Measurements from ENCODE around the gene CACNB3. TPM values are rescaled to one million over a fixed set of nuclear protein-coding genes. Genes with fewer than 3 reads are reported as not detected.

The CACNB3 gene
- total RNA-seq, 1 experiment from 2014 or later = 4.6 TPM

DNA sequence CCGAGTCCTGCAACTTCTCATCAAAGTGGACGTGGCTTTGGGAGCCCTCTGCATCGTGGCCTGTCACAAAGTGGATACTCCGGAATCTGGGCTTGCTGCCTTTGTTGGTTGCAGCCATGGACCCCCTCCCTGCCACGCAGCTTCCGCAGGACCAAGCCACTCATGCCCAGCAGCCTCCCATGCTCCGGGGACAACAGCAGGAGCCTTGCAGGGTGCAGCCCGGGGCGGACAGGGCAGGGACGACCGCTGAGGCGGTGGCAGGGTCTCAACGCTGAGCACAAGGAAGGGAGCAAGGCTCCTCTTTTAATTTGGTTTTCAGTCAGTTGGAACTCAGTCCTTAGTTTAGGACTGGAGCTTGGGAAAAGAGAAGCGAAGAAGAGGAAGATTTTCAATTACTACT lies 17.3 kb upstream of the CACNB3 start:
- Histone ChIP-seq H3K27me3 (ENCODE audit: control insufficient read depth, insufficient read depth, low read length) (no peaks in the 10 kb centered on the region; the same call in 1 of the 2 replicates), H3K36me3 (replicated peaks; ENCODE audit: control insufficient read depth, insufficient read depth, low read length) (no peaks in the 10 kb centered on the region), H3K4me3 (ENCODE audit: insufficient read depth, low read depth, low read length) (no peak overlapping the region)
- DNase-seq = peak; percentile 33

DNA sequence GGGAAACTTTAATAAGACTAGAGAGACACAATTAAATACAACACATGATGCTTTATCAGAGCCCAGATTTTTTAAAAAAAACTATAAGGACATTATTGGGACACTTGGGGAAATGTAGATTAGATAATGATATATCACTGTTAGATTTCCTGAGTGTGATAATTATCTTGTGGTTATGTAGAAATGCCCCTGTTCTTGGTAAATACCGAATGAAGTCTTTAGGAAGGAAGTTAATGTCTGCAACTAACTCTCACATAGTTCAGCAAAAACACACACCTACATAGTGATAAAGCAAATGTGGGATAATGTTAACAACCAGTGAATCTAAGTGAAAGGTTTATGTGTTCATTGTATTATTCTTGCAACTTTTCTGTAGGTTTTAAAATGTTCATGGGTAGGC lies 14.6 kb upstream of the CACNB3 start:
- DNase-seq = no peak
- no peaks in the 10 kb centered on the region; the same call in 1 of the 2 replicates for H3K27me3 ChIP-seq (ENCODE audit: control insufficient read depth, insufficient read depth, low read length)
- no peak overlapping the region for H3K4me3 ChIP-seq (ENCODE audit: insufficient read depth, low read depth, low read length)
- no peaks in the 10 kb centered on the region for H3K36me3 ChIP-seq (replicated peaks; ENCODE audit: control insufficient read depth, insufficient read depth, low read length)

DNA sequence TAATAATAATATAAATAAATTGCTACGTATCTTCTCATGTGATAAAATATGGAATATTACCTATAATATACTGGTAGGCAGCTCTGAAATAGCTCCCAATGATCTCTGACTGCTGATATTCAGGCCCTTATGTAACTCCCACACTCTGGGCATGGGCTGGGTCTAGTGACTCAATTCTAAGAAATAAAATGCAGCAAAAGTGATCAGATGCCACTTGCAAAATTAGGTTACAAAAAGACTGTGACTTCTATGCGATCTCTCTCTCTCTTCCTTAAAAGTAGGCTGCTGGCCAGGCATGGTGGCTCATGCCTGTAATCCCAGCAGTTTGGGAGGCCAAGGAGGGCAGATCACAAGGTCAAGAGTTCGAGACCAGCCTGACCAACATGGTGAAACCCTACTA lies 10.3 kb upstream of the CACNB3 start:
- H3K4me3 ChIP-seq (ENCODE audit: insufficient read depth, low read depth, low read length) = no peak overlapping the region
- no peaks in the 10 kb centered on the region for H3K36me3 ChIP-seq (replicated peaks; ENCODE audit: control insufficient read depth, insufficient read depth, low read length)
- no peak for DNase-seq
- peaks cover 14% of the 10 kb centered on the region for H3K27me3 ChIP-seq (ENCODE audit: control insufficient read depth, insufficient read depth, low read length)

DNA sequence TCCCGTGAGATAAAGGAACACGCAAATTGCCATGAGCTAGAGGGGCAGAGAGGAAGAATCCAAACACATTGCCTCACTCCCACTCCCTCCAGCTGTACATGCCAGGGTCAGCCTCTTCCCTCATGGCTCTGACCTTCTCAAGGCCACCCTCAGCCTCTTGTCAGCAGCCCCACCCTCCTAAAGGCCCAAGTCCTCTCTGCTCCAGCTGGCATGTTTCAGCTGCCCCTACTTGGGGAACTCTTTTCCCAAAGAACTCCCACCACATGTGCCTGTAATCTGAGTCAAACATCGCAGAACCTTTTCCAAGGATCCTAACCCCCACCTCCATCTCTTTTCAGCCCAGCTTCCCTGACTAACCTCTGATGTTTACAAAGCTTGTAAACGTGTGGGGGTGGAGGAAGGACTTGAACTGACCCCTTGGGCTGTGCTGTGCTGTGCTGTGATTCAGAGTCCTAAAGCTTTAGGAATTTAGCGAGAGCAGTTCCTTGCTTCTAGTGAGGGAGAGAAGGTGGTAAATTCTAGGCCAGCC lies 7.3 kb upstream of the CACNB3 start:
- Histone ChIP-seq H3K27me3 (ENCODE audit: control insufficient read depth, insufficient read depth, low read length) (peaks cover 26% of the 10 kb centered on the region), H3K4me3 (ENCODE audit: insufficient read depth, low read depth, low read length) (no peak overlapping the region), H3K36me3 (replicated peaks; ENCODE audit: control insufficient read depth, insufficient read depth, low read length) (no peaks in the 10 kb centered on the region)
- no peak for DNase-seq

DNA sequence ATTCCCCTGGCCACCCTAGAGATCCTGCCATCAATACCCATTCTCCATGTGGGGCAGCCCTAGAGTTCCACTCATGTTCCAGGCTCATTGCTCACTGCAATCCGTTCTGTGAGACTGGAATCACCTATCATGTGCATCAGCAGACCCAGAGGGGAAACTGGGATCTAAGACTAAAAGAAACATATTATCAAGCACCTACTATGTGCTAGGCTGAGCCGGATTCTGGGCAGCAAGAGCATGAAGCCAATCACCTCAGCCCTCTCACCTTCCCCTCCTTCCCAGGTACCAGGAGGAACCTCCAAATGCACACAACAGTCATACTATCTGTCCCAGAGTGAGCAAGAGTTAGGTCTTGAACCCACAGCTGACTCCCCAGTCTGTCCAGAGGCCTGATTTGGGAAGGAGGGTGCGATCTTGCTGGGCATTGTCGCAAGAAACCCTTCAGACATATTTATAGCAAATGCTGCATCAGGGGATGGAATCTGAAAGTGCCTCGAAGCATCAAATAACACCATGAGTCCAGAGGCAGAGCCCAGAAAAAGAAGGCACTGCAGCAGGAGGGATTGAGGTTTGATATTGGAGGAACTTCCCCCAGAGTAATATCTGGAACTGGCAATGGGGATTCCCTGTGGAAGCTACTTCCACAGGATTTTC lies 6.7 kb upstream of the CACNB3 start:
- Histone ChIP-seq H3K27me3 (ENCODE audit: control insufficient read depth, insufficient read depth, low read length) (peaks cover 32% of the 10 kb centered on the region), H3K4me3 (ENCODE audit: insufficient read depth, low read depth, low read length) (no peak overlapping the region), H3K36me3 (replicated peaks; ENCODE audit: control insufficient read depth, insufficient read depth, low read length) (no peaks in the 10 kb centered on the region)
- no peak for DNase-seq

DNA sequence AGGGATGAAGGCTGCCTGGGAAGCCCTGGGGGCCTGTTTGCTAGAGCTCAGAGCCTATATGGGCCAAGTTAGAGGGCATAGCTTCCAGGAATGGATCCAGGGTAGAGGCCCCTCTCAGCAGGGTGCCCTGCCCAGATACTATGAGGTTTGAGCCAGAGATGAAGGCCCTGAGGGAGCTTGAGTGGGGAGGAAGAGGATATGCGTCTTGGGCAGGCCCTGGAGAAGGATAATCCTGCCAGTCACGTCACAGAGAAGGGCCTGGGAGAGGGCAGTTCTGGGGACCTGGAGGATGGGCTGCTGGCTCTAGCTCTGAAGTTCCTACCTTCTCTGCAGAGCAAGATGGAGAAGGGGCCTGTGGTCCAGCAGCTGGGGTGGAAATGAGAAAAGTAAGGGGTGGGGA lies 5.9 kb upstream of the CACNB3 start:
- no peak for DNase-seq
- Histone ChIP-seq H3K4me3 (ENCODE audit: insufficient read depth, low read depth, low read length) (no peak overlapping the region), H3K36me3 (replicated peaks; ENCODE audit: control insufficient read depth, insufficient read depth, low read length) (no peaks in the 10 kb centered on the region), H3K27me3 (ENCODE audit: control insufficient read depth, insufficient read depth, low read length) (peaks cover 40% of the 10 kb centered on the region)

GRCh38 chr12:48813465-48814261 lies 4.6 kb upstream of the CACNB3 start:
- Histone ChIP-seq H3K27me3 (ENCODE audit: control insufficient read depth, insufficient read depth, low read length) (peaks cover 49% of the 10 kb centered on the region), H3K36me3 (replicated peaks; ENCODE audit: control insufficient read depth, insufficient read depth, low read length) (no peaks in the 10 kb centered on the region), H3K4me3 (ENCODE audit: insufficient read depth, low read depth, low read length) (peak overlapping the region; percentile 80)
- DNase-seq = peak; percentile 87

DNA sequence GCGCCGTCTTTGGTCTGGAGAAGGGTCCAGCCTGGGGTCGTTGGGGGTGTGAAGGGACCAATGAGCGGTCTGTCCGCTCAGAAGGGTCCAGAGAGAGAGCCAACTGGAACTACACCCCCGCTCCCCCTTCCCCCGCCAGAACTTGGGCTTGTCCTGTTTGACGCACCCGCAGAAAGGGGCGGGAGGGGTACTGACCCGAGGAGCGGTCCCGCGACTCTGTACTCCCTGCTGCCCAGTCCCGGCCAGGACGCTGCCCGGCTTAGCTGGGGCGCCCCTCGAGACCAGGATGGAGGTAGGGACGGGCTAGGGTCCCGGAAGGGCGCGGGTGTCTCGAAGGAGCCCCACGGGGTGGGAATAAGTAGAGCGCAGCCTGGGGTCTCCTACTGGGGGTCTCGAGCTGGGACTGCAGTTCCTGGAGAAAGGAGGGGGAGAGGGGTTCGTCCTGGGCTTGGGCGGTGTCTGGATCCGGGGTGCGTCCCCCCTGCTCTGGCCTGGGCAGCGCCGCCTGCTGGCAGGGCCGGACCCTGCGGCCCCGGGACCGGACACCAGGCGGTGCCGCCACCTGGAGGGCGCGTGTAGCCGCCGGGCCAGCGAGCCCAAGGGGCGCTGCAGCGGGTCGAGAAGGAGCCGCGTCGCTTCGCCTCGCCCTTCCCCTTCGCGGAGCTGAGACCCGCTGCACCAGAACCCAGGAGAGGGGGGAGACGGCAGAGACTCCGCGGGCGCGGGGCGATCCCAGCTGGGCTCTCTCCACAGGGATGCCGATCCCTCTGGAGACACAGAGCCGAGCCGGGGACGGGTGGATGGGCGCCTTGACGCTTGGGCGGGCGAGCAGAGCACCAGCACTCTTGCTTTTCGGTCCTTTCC lies 3.8 kb upstream of the CACNB3 start:
- Histone ChIP-seq H3K4me3 (ENCODE audit: insufficient read depth, low read depth, low read length) (peak overlapping the region; percentile 80), H3K36me3 (replicated peaks; ENCODE audit: control insufficient read depth, insufficient read depth, low read length) (no peaks in the 10 kb centered on the region), H3K27me3 (ENCODE audit: control insufficient read depth, insufficient read depth, low read length) (peaks cover 57% of the 10 kb centered on the region)
- peak; percentile 95 for DNase-seq

GRCh38 chr12:48815126-48816110 lies 2.9 kb upstream of the CACNB3 start:
- H3K36me3 ChIP-seq (replicated peaks; ENCODE audit: control insufficient read depth, insufficient read depth, low read length) = no peaks in the 10 kb centered on the region
- H3K4me3 ChIP-seq (ENCODE audit: insufficient read depth, low read depth, low read length) = peak overlapping the region; percentile 80
- H3K27me3 ChIP-seq (ENCODE audit: control insufficient read depth, insufficient read depth, low read length) = peaks cover 66% of the 10 kb centered on the region
- DNase-seq = peak; percentile 91

GRCh38 chr12:48816143-48816854 lies 2.0 kb upstream of the CACNB3 start:
- no peaks in the 10 kb centered on the region for H3K36me3 ChIP-seq (replicated peaks; ENCODE audit: control insufficient read depth, insufficient read depth, low read length)
- no peak overlapping the region for H3K4me3 ChIP-seq (ENCODE audit: insufficient read depth, low read depth, low read length)
- H3K27me3 ChIP-seq (ENCODE audit: control insufficient read depth, insufficient read depth, low read length) = peaks cover 66% of the 10 kb centered on the region
- DNase-seq = no peak

DNA sequence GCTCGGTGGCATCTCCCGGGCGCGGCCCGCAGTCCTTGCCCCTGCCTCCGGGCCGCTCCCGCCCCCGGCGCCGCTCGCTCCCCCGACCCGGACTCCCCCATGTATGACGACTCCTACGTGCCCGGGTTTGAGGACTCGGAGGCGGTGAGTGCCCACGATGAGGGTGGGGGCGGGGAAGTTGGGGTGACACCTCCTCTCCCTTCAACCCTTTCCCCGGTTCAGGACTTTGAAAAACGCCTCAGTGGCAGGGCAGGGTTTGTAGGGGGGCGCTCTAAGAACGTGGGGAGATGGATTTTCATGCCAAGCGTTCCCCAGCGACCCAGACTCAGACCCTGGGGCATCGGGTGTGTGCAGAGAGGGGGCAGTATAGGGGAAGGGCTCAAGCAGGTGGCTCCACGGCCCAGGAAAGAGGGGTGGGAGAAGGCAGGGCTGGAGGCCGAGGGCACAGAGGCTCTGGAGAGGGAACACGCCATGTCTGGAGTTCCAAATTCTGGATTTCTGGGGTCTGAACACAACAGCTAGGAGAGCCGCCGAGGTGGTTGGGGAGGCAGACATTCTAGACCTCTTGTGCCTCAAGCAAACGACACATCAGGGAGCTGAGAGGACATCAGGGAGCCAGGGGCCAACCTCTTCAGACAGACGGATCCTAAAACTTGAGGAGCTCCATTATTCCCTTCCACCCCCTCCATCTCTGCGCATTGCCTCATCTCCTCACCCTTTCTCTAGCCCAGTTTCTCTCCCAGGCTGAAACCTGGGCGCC lies 715 bp downstream of the CACNB3 start:
- no peak for DNase-seq
- peaks cover 58% of the 10 kb centered on the region for H3K27me3 ChIP-seq (ENCODE audit: control insufficient read depth, insufficient read depth, low read length)
- H3K36me3 ChIP-seq (replicated peaks; ENCODE audit: control insufficient read depth, insufficient read depth, low read length) = no peaks in the 10 kb centered on the region
- H3K4me3 ChIP-seq (ENCODE audit: insufficient read depth, low read depth, low read length) = peak overlapping the region; percentile 63

DNA sequence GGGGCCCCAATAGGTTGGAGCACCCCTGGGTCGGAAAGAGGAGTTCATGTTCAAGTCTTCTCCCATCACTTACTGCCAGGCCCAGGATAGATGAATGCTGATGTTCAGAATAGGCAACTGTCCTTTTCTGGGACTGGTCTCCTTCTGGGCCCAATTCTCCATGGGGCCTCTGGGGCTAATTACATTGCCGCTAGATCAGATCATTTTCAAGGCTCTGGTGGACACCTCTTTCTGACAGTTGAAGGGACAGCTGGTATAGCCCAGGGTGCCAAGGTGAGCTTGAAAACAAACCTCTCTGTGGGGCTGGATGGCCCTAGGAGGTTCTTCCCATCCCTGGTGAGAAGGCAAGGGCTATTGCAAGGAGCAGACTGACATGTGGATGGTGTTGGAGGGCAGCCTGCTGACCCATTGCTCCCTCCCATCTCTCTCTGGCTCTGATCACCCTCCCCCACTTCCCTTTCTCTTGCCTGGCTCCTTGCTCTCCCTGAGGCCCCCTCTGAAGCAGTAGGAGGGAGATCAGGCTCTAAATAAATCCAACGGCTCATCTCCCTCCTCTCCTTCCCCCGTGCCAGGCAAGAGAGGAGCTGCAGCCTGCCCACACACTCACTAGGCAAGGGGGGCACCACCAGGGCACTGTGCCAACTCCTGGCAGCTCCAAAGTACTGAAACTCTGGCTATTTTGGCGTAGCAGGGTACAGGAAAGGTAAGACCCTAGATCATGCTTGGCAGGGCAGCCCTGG lies 1.9 kb downstream of the CACNB3 start:
- Histone ChIP-seq H3K36me3 (replicated peaks; ENCODE audit: control insufficient read depth, insufficient read depth, low read length) (no peaks in the 10 kb centered on the region), H3K4me3 (ENCODE audit: insufficient read depth, low read depth, low read length) (no peak overlapping the region), H3K27me3 (ENCODE audit: control insufficient read depth, insufficient read depth, low read length) (peaks cover 51% of the 10 kb centered on the region)
- no peak for DNase-seq

Measured in H7 (cell line).